Endothelial cell of umbilical vein (primary cell): ENCODE data around the gene DBF4.

Experiments used
- EZH2 ChIP-seq: IDR thresholded peaks from 2 replicates; pipeline ENCODE4 v1.6.1; 2012; ENCODE audit warnings: borderline replicate concordance, low read depth, mild to moderate bottlenecking, moderate library complexity, low read length, inconsistent platforms; ENCODE audit not compliant: severe bottlenecking
- POLR2A ChIP-seq: IDR thresholded peaks from 2 replicates; pipeline ENCODE4 v1.6.1; 2012; ENCODE audit warnings: low read depth, mild to moderate bottlenecking, control low read depth, low read length
- POLR2AphosphoS5 ChIP-seq: IDR thresholded peaks from 2 replicates; pipeline ENCODE4 v1.6.1; 2012; ENCODE audit warnings: low read depth, mild to moderate bottlenecking, control low read depth, low read length, moderate library complexity; ENCODE audit not compliant: insufficient read depth
- TF ChIP-seq, protein P1 (sequence below), 2 donors: IDR thresholded peaks; 1 replicate in 1 of 2; 2 replicates in 1 of 2; pipeline ENCODE4 v1.5.1; 2011; ENCODE audit warnings: low read length in 2 of 2, mild to moderate bottlenecking in 2 of 2, moderate library complexity in 2 of 2, control low read depth in 1 of 2, inconsistent platforms in 1 of 2, low read depth in 1 of 2; ENCODE audit not compliant: insufficient read depth in 1 of 2; ENCODE audit errors: extremely low read depth in 1 of 2
- TF ChIP-seq, protein P2 (sequence below): IDR thresholded peaks from 2 replicates; pipeline ENCODE4 v1.6.1; 2011; ENCODE audit not compliant: insufficient read depth, insufficient read length

DNA sequence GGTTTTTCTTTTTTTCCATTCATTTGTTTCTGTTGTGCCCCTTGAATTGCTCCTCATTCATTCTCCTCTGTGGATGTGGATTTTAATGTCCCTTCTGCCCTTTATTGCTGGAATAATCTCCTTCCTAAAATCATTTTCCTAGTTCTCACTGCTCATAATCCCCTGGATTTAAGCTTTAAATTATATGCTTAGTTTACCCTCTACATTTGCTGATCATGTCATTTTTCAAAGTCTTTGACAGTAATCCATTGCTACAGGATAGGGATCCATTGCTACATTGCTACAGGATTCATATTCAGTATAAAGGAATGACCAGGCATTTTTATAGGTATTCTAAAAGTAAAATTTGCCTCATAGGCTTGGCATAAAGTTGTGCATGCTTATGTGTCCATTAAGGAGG lies 72.1 kb downstream of the DBF4 start:
- TF ChIP-seq, protein P1, sequence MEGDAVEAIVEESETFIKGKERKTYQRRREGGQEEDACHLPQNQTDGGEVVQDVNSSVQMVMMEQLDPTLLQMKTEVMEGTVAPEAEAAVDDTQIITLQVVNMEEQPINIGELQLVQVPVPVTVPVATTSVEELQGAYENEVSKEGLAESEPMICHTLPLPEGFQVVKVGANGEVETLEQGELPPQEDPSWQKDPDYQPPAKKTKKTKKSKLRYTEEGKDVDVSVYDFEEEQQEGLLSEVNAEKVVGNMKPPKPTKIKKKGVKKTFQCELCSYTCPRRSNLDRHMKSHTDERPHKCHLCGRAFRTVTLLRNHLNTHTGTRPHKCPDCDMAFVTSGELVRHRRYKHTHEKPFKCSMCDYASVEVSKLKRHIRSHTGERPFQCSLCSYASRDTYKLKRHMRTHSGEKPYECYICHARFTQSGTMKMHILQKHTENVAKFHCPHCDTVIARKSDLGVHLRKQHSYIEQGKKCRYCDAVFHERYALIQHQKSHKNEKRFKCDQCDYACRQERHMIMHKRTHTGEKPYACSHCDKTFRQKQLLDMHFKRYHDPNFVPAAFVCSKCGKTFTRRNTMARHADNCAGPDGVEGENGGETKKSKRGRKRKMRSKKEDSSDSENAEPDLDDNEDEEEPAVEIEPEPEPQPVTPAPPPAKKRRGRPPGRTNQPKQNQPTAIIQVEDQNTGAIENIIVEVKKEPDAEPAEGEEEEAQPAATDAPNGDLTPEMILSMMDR (IDR thresholded peaks at IDR 0.05; ENCODE audit: extremely low read depth in 1 of 2, insufficient read depth in 1 of 2, low read depth in 1 of 2, low read length in 2 of 2), result no peak
- TF ChIP-seq POLR2AphosphoS5 (no peak), POLR2A (no peak), EZH2 (no peak)
- TF ChIP-seq, protein P2, sequence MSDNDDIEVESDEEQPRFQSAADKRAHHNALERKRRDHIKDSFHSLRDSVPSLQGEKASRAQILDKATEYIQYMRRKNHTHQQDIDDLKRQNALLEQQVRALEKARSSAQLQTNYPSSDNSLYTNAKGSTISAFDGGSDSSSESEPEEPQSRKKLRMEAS, result no peak
